MCF 10A (cell line): Measurements from ENCODE around the gene GRIN2C. TPM values are rescaled to one million over a fixed set of nuclear protein-coding genes. Genes with fewer than 3 reads are reported as not detected.

ENCODE experiments used
- BruUV-seq: library from RNA; stranded (reverse); fragments of 400-500 nt; replicated peaks from 2 replicates; lab custom pipeline; 2021; lab: Mats Ljungman, UMichigan
- CTCF ChIA-PET: fragments of 300-600 bp; sonication (Branson Sonifier 250); formaldehyde crosslinking; extraction: SDS; loops from one replicate; lab custom pipeline; 2021; ENCODE audit warnings: antibody characterized with exemption, inconsistent platforms; lab: Yijun Ruan, JAX
- POLR2A ChIA-PET: fragments of 300-600, 350-650 bp; sonication (Branson Sonifier 250); formaldehyde crosslinking; extraction: SDS; loops from one replicate; lab custom pipeline; 2020; ENCODE audit warnings: antibody characterized with exemption, inconsistent platforms; lab: Yijun Ruan, JAX
- DNase-seq: peaks from one replicate; pipeline ENCODE4 v3.0.0-alpha.2; 2018; ENCODE audit not compliant: unreplicated experiment
- H3K27ac Mint-ChIP-seq: one replicate; pipeline ENCODE4 v1.8.0; 2022; ENCODE audit warnings: mild to moderate bottlenecking, low read depth, mixed read lengths; ENCODE audit not compliant: unreplicated experiment
- H3K27me3 Mint-ChIP-seq: one replicate; pipeline ENCODE4 v1.8.0; 2022; ENCODE audit warnings: mixed read lengths; ENCODE audit not compliant: insufficient read depth, unreplicated experiment
- H3K36me3 Mint-ChIP-seq: one replicate; pipeline ENCODE4 v1.8.0; 2022; ENCODE audit warnings: mild to moderate bottlenecking, moderate library complexity, mixed read lengths; ENCODE audit not compliant: insufficient read depth, unreplicated experiment
- H3K4me1 Mint-ChIP-seq: one replicate; pipeline ENCODE4 v1.8.0; 2022; ENCODE audit warnings: mixed read lengths; ENCODE audit not compliant: insufficient read depth, unreplicated experiment
- H3K4me3 Mint-ChIP-seq: one replicate; pipeline ENCODE4 v1.8.0; 2022; ENCODE audit warnings: mild to moderate bottlenecking, moderate library complexity, mixed read lengths; ENCODE audit not compliant: unreplicated experiment
- H3K9me3 Mint-ChIP-seq: one replicate; pipeline ENCODE4 v1.8.0; 2022; ENCODE audit warnings: mixed read lengths; ENCODE audit not compliant: unreplicated experiment
- CTCF ChIP-seq: fragments of 200-600 bp; IDR thresholded peaks from one replicate; pipeline ENCODE4 v1.8.0; 2022; ENCODE audit warnings: antibody characterized with exemption, mild to moderate bottlenecking; ENCODE audit not compliant: unreplicated experiment
- intact Hi-C: fragments of 100-400 bp; cut with micrococcal nuclease; formaldehyde crosslinking; loops from 2 replicates; pipeline ENCODE4 v1.14.1; 2022
- total RNA-seq: library from RNA; stranded (reverse); gene quantifications from 2 replicates; pipeline ENCODE4 v1.2.3, GENCODE V29; 2022

Gene GRIN2C
- total RNA-seq, 1 experiment from 2014 or later, result 0.28 TPM

DNA sequence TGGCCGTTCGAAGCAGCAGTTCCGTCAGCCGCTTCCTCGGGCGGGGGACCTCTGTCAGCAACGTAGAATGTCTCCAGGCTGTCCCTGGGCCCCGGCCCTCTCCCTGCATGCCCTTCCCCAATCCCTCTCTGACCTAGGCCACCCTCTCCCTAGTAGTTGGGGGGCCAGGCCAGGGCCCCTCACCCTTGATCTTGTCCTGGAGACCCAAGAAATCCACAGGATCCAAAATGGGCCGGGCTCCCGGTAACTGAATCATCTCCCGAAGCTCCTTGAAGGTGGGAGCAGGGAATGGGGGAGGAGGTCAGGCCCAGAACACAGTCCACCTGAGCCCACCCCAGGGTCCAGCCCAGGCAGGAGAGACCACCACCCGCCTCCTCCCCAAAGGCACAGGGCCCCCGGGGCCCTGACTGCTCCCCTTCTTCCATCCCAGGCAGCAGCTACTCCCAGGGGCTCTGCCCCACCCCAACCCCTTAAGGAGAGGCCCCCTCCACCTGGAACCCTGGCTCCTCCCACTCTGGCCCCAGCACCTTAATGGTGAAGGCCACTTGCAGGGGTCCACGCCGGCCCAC is 4.7 kb upstream of the GRIN2C start:
- Mint-ChIP-seq H3K9me3 (no peaks in the 10 kb centered on the region), H3K27ac (no peak overlapping the region), H3K36me3 (peaks cover 13% of the 10 kb centered on the region), H3K4me1 (no peaks in the 10 kb centered on the region), H3K27me3 (peaks cover 18% of the 10 kb centered on the region), H3K4me3 (no peak overlapping the region)
- no TSS peak for BruUV-seq
- ChIA-PET CTCF (interaction anchor here (0.6 to 6.9 kb wide), 21 partner anchors 8 to 652 kb away, joined by 3 to 69 read pairs (median 5); partner anchors contain the start of genes FDXR, NAT9 and NHERF1), POLR2A (interaction anchor here (4.5 kb wide), 1 partner anchor 8 kb away, joined by 26 read pairs; the partner anchor contains the start of gene FDXR)
- intact Hi-C loops, result loop anchor here (2.0 to 10.0 kb wide), 2 partner anchors 208 to 300 kb away; partner anchors contain the start of gene CD300H
- TF ChIP-seq CTCF, result no peak
- no peak for DNase-seq

GRCh38 chr17:74863420-74864296 is 4.0 kb upstream of the GRIN2C start:
- TF ChIP-seq CTCF, result no peak
- peaks cover 13% of the 10 kb centered on the region for H3K36me3 Mint-ChIP-seq
- ChIA-PET POLR2A (interaction anchor here (0.6 to 4.5 kb wide), 2 partner anchors 9 to 48 kb away, joined by 3 to 26 read pairs; partner anchors contain the start of gene FDXR), CTCF (interaction anchor here (0.6 to 6.9 kb wide), 17 partner anchors 8 to 1624 kb away, joined by 3 to 69 read pairs (median 4); partner anchors contain the start of genes FDXR, NAT9 and NHERF1)
- intact Hi-C loops, result loop anchor here (2.0 to 10.0 kb wide), 2 partner anchors 207 to 299 kb away; partner anchors contain the start of gene CD300H
- H3K9me3 Mint-ChIP-seq, result no peaks in the 10 kb centered on the region
- no peak for DNase-seq
- H3K27me3 Mint-ChIP-seq, result peaks cover 25% of the 10 kb centered on the region
- no peak overlapping the region for H3K27ac Mint-ChIP-seq
- BruUV-seq, result no TSS peak
- no peak overlapping the region for H3K4me3 Mint-ChIP-seq
- no peaks in the 10 kb centered on the region for H3K4me1 Mint-ChIP-seq

DNA sequence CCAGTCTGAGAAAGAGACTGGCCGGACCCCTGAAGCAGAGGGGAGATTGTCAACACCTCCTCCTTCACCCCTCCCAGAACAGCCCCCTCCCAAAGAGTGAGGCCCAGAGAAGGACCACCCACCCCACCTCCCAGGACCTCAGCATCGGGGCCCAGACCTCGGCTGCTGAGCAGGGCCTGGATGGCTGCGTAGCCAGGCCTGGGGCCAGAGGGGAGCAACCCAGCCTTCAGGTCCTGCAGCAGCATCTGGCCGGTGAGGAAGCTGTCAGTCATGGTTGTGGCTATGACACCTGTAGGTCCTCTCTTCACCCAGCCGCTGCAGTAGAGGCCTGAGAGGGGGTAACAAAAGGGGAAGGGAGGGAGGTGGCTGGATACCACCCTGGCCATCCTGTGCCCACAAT is 3.2 kb upstream of the GRIN2C start:
- peaks cover 13% of the 10 kb centered on the region for H3K36me3 Mint-ChIP-seq
- CTCF ChIA-PET, result interaction anchor here (0.7 to 6.9 kb wide), 12 partner anchors 7 to 367 kb away, joined by 3 to 69 read pairs (median 5); partner anchors contain the start of genes FDXR and NHERF1
- no TSS peak for BruUV-seq
- no peak overlapping the region for H3K4me3 Mint-ChIP-seq
- no peak overlapping the region for H3K27ac Mint-ChIP-seq
- no peaks in the 10 kb centered on the region for H3K9me3 Mint-ChIP-seq
- DNase-seq, result no peak
- POLR2A ChIA-PET, result interaction anchor here (1.1 to 4.5 kb wide), 3 partner anchors 10 to 117 kb away, joined by 4 to 26 read pairs (median 4); partner anchors contain the start of genes FDXR and NAT9
- no peak for TF ChIP-seq CTCF
- intact Hi-C loops, result loop anchor here (10.0 kb wide), 1 partner anchor 298 kb away; the partner anchor contains the start of gene CD300H
- no peaks in the 10 kb centered on the region for H3K4me1 Mint-ChIP-seq
- peaks cover 33% of the 10 kb centered on the region for H3K27me3 Mint-ChIP-seq
